GM10847 (cell line): Measurements from ENCODE around the gene KRT73.

Experiments used
- POLR2A ChIP-seq: IDR thresholded peaks from 2 replicates; pipeline ENCODE4 v1.6.1; 2011; ENCODE audit not compliant: insufficient read length; ENCODE audit errors: extremely low read depth

The KRT73 gene

GRCh38 chr12:52618216-52618615 lies at the start of gene KRT73:
Gene KRT73 (minus strand): TSS chr12:52618559. CDS start chr12:52618524, 35 bp downstream.
- no peak for TF ChIP-seq POLR2A

DNA sequence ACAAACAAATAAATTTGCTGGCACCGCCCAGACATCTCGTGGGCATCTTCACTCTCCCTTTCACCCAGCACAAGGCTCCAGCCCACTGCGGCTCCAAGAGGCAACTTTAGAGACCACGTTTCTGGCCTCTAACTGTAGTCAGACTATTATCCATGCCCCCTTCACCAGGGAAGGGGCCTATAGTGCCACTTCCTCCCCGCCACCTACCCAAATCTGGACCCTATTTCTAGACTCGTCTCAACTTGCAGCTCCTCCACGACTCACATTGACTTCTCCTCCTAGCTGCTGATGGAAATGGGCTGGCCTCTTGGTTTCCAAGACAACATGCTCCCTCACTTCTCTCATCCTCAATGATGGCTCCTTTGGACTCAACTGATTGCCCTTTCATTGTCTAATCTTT lies 49.6 kb upstream of the KRT73 start:
- TF ChIP-seq POLR2A, result no peak

DNA sequence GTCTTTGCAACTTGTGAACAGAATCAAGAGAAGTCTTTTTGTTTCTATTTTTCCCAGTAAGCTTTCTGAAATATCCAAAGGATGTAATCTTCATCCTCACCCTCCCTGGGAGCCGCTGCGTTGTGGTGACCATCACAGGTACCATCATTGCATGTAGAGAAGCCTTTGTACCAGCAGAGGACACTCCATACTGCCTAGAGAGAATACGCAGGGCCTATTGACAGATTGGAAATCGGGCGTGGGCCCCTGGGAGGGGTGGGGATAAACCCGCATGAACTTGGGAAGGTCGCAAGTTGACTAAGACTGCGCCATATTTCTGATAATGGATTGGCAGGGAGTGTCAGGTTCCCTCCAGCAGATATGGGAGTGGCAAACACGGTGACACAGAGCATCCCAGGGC lies 49.1 kb upstream of the KRT73 start:
- no peak for TF ChIP-seq POLR2A

GRCh38 chr12:52666471-52666870 lies 48.1 kb upstream of the KRT73 start:
- TF ChIP-seq POLR2A, result no peak

DNA sequence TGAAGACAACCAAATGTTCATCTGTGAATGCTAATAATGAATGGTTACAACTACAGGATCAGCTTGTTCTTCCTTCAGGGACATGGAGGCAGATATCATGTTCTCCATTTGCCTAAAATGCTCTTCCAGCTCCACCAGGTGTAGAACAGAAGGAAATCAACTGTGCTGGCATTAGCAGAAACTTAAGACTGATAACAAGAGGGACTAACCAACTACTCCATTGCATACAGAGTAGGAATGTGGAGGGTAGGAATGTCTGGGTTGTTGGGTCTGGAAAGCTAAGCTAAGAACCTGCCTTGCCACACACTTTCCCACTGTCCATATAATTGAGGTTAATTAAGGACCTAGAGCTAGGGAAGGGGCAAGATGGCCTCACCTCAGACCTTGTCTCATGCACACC lies 45.1 kb upstream of the KRT73 start:
- no peak for TF ChIP-seq POLR2A

DNA sequence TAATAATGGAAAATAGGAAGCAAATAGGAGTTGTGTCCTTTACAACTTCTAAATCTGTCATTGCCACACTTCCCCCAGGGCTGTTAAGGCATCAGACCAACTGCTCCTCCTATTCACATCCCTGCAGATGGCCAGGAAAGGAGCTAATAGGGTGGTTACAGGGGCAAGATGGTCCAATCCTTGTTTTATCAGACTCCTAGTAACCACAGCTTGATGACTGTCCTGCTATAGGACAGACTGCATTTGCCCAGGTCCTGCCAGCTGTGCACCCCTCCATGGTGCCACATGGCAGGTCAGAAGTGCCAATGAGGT lies 44.5 kb upstream of the KRT73 start:
- TF ChIP-seq POLR2A, result no peak

DNA sequence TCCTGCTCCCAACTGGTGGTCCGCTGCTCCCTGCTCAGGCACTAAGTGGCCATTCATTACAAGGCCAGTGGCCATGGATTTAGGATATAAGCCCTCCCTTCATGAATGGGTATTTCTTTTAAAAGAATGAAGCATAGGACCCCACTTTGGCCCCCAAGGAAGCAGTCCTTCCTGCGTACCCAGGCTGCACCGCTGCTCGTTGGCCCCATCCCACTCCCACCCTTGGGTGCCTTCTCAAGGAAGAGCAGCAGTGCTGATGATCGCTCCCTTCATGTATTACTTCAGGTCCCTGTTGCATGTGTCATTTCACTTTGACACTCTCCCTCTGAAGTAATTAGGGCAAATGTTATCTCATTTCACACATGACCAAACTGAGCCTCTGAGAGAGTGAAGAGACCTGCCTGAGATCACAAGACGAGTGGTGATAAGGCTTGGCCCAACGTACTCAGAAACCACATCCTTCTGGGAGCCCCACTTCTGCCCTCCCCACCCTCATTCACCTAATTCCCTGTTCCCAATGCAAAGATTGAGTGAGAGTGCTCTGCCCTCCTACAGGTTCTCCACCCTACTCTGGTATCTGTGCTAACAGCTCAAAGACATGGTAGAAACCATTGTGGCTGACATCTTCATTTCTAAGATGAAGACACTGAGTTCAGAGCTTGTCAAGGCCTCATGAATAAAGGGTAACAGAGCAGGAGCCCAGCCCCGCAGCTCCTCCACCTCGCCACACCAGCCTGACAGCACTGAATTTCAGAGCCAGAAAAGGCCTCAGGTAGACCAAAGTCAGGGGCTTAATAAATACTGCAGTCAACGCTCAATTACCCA lies 43.9 kb upstream of the KRT73 start:
- TF ChIP-seq POLR2A, result no peak

- no peak for TF ChIP-seq POLR2A
Measured at GRCh38 chr12:52661668-52662067, 43.3 kb upstream of the KRT73 start.

DNA sequence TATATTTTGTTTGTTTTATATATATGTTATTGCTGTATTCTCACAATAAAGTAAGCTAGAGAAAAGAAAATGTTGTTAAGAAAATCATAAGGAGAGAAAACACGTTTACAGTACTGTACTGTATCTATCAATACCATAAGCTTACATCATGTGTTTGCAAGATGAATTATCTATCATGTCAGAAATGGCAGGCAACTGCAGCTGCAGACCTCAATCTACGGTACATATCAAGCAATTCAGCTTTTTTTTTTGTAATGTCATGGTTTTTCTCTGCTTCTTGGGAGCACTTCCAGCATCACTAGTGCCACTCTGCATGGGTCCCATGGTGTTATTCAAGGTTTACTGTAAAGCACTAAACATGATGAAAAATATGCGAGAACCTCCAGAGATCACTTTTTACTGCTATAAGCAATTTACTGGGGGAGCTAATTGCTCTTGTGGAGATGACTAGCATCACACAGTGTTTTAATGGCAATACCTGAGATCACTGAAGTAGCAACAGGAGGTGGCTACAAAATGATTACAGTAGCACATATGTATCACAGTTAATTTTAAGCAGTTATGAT lies 42.7 kb upstream of the KRT73 start:
- no peak for TF ChIP-seq POLR2A

DNA sequence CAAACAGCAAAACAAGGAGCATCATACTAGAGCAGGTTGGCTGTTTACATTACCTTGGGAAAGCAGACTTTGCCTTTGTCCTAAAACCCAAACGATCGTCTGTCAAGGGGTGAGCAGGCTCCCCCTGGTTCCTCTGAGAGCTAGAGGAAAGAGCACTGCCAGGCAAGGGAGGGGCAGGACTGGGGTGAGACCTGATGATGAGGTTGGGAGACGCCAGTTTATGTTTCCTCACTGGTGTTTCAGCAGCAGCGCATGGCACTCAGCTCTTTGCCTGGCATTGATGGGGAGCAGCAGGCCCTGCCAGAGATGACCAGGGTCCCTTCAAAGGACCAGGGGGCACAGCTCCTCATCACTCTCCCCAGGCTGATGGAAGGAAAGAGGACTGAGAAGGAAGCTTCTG lies 41.6 kb upstream of the KRT73 start:
- no peak for TF ChIP-seq POLR2A

DNA sequence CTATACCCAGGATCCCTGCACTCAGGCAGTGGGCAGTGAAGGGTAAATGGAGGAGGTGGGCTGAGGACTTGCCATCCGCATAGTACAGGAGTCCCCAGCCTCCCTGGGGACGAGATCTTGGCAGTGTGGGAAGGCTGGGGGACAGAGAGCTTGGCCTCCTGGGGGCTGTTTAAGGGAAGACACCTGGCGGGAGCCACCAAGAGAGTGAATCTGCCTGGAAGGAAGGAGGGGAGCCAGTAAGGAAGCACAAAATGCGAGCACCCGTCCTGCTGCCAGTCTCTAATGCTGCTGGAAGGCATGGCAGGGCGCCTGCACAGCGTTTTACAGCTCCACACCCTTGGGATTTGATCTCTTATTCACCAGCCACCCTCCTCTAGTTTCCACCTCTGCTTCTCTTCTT lies 41.0 kb upstream of the KRT73 start:
- no peak for TF ChIP-seq POLR2A

DNA sequence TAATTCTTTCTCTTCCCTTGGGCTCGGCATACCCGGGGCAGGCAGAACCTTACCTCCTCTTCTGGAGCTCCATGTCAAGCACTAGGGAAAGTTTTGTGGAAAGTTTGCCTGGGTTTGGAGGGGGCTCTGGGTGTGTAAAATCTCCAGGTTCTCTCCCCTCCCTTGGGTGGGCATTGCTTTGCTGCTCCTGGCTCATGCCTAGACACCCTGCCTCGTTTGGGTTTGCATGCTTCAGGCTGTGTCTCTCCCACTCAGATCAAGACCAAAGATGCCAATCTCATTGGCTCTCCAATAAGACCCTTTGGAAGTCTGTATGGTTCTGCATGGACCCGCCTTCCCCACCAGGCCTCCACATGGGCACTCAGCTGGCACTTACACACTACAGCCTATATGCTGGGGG lies 39.8 kb upstream of the KRT73 start:
- TF ChIP-seq POLR2A, result no peak

- TF ChIP-seq POLR2A, result no peak
Measured at GRCh38 chr12:52657250-52657902, 39.0 kb upstream of the KRT73 start.

- no peak for TF ChIP-seq POLR2A
Measured at GRCh38 chr12:52656616-52657015, 38.3 kb upstream of the KRT73 start.

- TF ChIP-seq POLR2A, result no peak
Measured at GRCh38 chr12:52655720-52656124, 37.4 kb upstream of the KRT73 start.

DNA sequence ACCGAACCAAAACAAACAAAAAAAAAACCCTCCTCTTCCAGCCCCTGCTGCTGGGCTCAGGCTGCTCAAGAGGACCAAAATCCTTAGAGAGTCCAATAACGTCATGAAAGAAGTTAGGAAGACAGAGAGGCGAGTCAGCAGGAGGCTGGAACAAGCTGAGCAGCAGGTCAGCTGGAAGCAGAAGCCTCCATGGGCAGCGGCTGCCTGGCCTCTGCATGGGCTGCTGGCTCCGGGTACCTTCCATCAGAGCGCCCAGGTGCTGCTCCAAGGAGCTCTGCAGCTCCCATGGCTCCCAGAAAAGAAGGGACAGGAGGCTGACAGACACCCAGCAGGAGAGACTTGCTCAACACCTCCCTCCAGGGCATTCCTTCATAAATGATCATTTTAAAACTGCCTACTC lies 36.9 kb upstream of the KRT73 start:
- TF ChIP-seq POLR2A, result no peak

GRCh38 chr12:52651726-52652261 lies 33.4 kb upstream of the KRT73 start, which contains the start of gene KRT2:
Gene KRT2 (minus strand): TSS chr12:52652211. CDS start chr12:52652142, 69 bp downstream.
- TF ChIP-seq POLR2A, result no peak
